Activated CD8-positive, alpha-beta T cell treated with anti-CD3 and anti-CD28 coated beads for 36 hours (primary cell): ENCODE measurements around the gene DHX34. TPM values are rescaled to one million over a fixed set of nuclear protein-coding genes. Genes with fewer than 3 reads are reported as not detected.
A peak's percentile ranks its signal among the peaks of the same experiment; 100 is the strongest.
"Not testable (repeated sequence)": the region's sequence is repeated elsewhere in the genome, so short reads cannot be mapped to it uniquely, and the experiment has no call there.

Experiments
- ATAC-seq: fragments of 200-7000 bp; cut with Tn5 transposase; one replicate; pipeline ENCODE4 v1.10.0; 2021; ENCODE audit warnings: mild to moderate bottlenecking, moderate library complexity
- CTCF ChIA-PET: fragments of 350-600 bp; sonication (Branson Sonifier 250); formaldehyde crosslinking; loops from one replicate; lab custom pipeline; 2021; ENCODE audit warnings: antibody characterized with exemption; lab: Charles Lee
- POLR2A ChIA-PET: fragments of 350-600 bp; sonication (Branson Sonifier 250); formaldehyde crosslinking; loops from one replicate; lab custom pipeline; 2021; ENCODE audit warnings: antibody characterized with exemption; lab: Charles Lee
- DNase-seq: peaks from one replicate; pipeline ENCODE4 v3.0.0-alpha.2; 2020
- H3K27ac Mint-ChIP-seq: one replicate; pipeline ENCODE4 v1.8.0; 2021; ENCODE audit warnings: mild to moderate bottlenecking, mixed read lengths
- H3K27me3 Mint-ChIP-seq: one replicate; pipeline ENCODE4 v1.8.0; 2021; ENCODE audit warnings: mixed read lengths
- H3K36me3 Mint-ChIP-seq: one replicate; pipeline ENCODE4 v1.8.0; 2021; ENCODE audit warnings: low read depth, mixed read lengths
- H3K4me1 Mint-ChIP-seq: one replicate; pipeline ENCODE4 v1.8.0; 2021; ENCODE audit warnings: low read depth, mixed read lengths
- H3K4me3 Mint-ChIP-seq: one replicate; pipeline ENCODE4 v1.8.0; 2021; ENCODE audit warnings: mild to moderate bottlenecking, moderate library complexity, mixed read lengths
- H3K9me3 Mint-ChIP-seq: one replicate; pipeline ENCODE4 v1.8.0; 2021; ENCODE audit warnings: mixed read lengths
- CTCF ChIP-seq: fragments of 200-600 bp; IDR thresholded peaks from one replicate; pipeline ENCODE4 v1.8.0; 2022; ENCODE audit warnings: antibody characterized with exemption, mild to moderate bottlenecking
- intact Hi-C: fragments of 100-400 bp; cut with micrococcal nuclease; formaldehyde crosslinking; loops from one replicate; pipeline ENCODE4 v1.10.0; 2022
- total RNA-seq, 2 experiments: library from RNA; stranded (reverse); gene quantifications; one replicate each; pipeline ENCODE4 v1.2.3, GENCODE V29; 2021

DHX34 gene
- total RNA-seq: 10 to 100 TPM; 14.2 to 14.9 TPM

GRCh38 chr19:47348819-47349795, at the start of gene DHX34:
Gene DHX34, plus strand, starts transcription at chr19:47349315. Its CDS starts 3,716 bp downstream, at chr19:47353031.
- peak within 1 kb of the TSS; percentile 94 for H3K27ac Mint-ChIP-seq

GRCh38 chr19:47300867-47301266, 48.2 kb upstream of the DHX34 start:
- CTCF ChIA-PET: interaction anchor here (3.4 kb wide), 1 partner anchor 91 kb away, joined by 15 read pairs; no protein-coding TSS in a partner anchor
- H3K4me1 Mint-ChIP-seq, intact Hi-C loops, ATAC-seq, DNase-seq, POLR2A ChIA-PET, H3K27me3 Mint-ChIP-seq, H3K27ac Mint-ChIP-seq, H3K9me3 Mint-ChIP-seq, H3K36me3 Mint-ChIP-seq, H3K4me3 Mint-ChIP-seq: not testable (repeated sequence)

More at GRCh38 chr19:47348819-47349795, at the start of gene DHX34:
- peak; percentile 87 for TF ChIP-seq CTCF
- DNase-seq: peak; percentile 100
- Mint-ChIP-seq H3K27me3 (no peaks in the 10 kb centered on the region), H3K36me3 (peaks cover 36% of the 10 kb centered on the region), H3K4me1 (peaks cover 38% of the 10 kb centered on the region), H3K4me3 (peak within 1 kb of the TSS; percentile 94), H3K9me3 (peaks cover 2% of the 10 kb centered on the region)
- ATAC-seq: peak; percentile 99
- ChIA-PET CTCF (interaction anchor here (0.7 to 2.7 kb wide), 33 partner anchors 9 to 394 kb away, joined by 3 to 27 read pairs (median 4); partner anchors contain the start of genes C5AR1 and KPTN), POLR2A (interaction anchor here (0.7 to 2.0 kb wide), 9 partner anchors 12 to 162 kb away, joined by 3 to 6 read pairs (median 3); partner anchors contain the start of genes INAFM1 and KPTN)
- intact Hi-C loops: no loop called here

GRCh38 chr19:47302249-47302648, 46.9 kb upstream of the DHX34 start:
- Mint-ChIP-seq H3K9me3 (no peaks in the 10 kb centered on the region), H3K27me3 (peaks cover 8% of the 10 kb centered on the region), H3K4me1 (peaks cover 8% of the 10 kb centered on the region), H3K36me3 (no peaks in the 10 kb centered on the region), H3K4me3 (no peak overlapping the region), H3K27ac (no peak overlapping the region)
- no peak for ATAC-seq
- ChIA-PET CTCF (interaction anchor here (1.3 kb wide), 1 partner anchor 17 kb away, joined by 3 read pairs; no protein-coding TSS in a partner anchor), POLR2A (no interaction called here)
- TF ChIP-seq CTCF: no peak
- no peak for DNase-seq
- intact Hi-C loops: no loop called here

GRCh38 chr19:47303966-47304365, 45.1 kb upstream of the DHX34 start:
- Mint-ChIP-seq H3K27me3 (peaks cover 8% of the 10 kb centered on the region), H3K36me3 (no peaks in the 10 kb centered on the region), H3K9me3 (no peaks in the 10 kb centered on the region), H3K4me3 (no peak overlapping the region), H3K27ac (no peak overlapping the region), H3K4me1 (peaks cover 8% of the 10 kb centered on the region)
- intact Hi-C loops: no loop called here
- DNase-seq (no peak), ATAC-seq (no peak)
- no peak for TF ChIP-seq CTCF
- POLR2A ChIA-PET: no interaction called here
- CTCF ChIA-PET: interaction anchor here (0.9 to 2.5 kb wide), 3 partner anchors 9 to 19 kb away, joined by 3 to 9 read pairs (median 8); no protein-coding TSS in a partner anchor

- Mint-ChIP-seq H3K4me3 (no peak overlapping the region), H3K36me3 (no peaks in the 10 kb centered on the region), H3K9me3 (no peaks in the 10 kb centered on the region), H3K4me1 (peaks cover 5% of the 10 kb centered on the region), H3K27ac (no peak overlapping the region), H3K27me3 (peaks cover 8% of the 10 kb centered on the region)
- POLR2A ChIA-PET: no interaction called here
- ATAC-seq (no peak), DNase-seq (peak; percentile 55)
- intact Hi-C loops: no loop called here
- peak; percentile 97 for TF ChIP-seq CTCF
- CTCF ChIA-PET: interaction anchor here (0.6 to 2.5 kb wide), 15 partner anchors 10 to 330 kb away, joined by 3 to 9 read pairs (median 4); partner anchors contain the start of gene DHX34
These were observed 43.8 kb upstream of the DHX34 start for GRCh38 chr19:47305309-47305751.
